HG02884 (cell line): ENCODE results near the gene THRB.

ENCODE experiments used
- ATAC-seq: cut with Tn5 transposase; IDR thresholded peaks from one replicate; pipeline ENCODE4 v1.9.1; 2021; ENCODE audit warnings: mild to moderate bottlenecking, moderate library complexity; ENCODE audit not compliant: unreplicated experiment

THRB gene

GRCh38 chr3:24359102-24359501, 135.5 kb downstream of the THRB start:
- ATAC-seq, result no peak

GRCh38 chr3:24357635-24358034, 137.0 kb downstream of the THRB start:
- no peak for ATAC-seq

GRCh38 chr3:24355806-24356205, 138.8 kb downstream of the THRB start:
- no peak for ATAC-seq

GRCh38 chr3:24354230-24354629, 140.4 kb downstream of the THRB start:
- ATAC-seq, result no peak

GRCh38 chr3:24352893-24353553, 141.6 kb downstream of the THRB start:
- ATAC-seq, result no peak

- ATAC-seq, result no peak
Measured at GRCh38 chr3:24351779-24352469, 142.7 kb downstream of the THRB start.

- ATAC-seq, result no peak
Measured at GRCh38 chr3:24349367-24350019, 145.2 kb downstream of the THRB start.

GRCh38 chr3:24348348-24348747, 146.3 kb downstream of the THRB start:
- ATAC-seq, result no peak

GRCh38 chr3:24344784-24345439, 149.7 kb downstream of the THRB start:
- ATAC-seq, result no peak

GRCh38 chr3:24343084-24343783, 151.4 kb downstream of the THRB start:
- no peak for ATAC-seq

GRCh38 chr3:24342275-24342674, 152.4 kb downstream of the THRB start:
- ATAC-seq, result no peak

GRCh38 chr3:24341668-24342067, 153.0 kb downstream of the THRB start:
- no peak for ATAC-seq

GRCh38 chr3:24340966-24341365, 153.7 kb downstream of the THRB start:
- no peak for ATAC-seq

- ATAC-seq, result no peak
Measured at GRCh38 chr3:24340161-24340560, 154.5 kb downstream of the THRB start.

GRCh38 chr3:24339266-24339825, 155.3 kb downstream of the THRB start:
- ATAC-seq, result no peak

- ATAC-seq, result no peak
Measured at GRCh38 chr3:24338409-24339130, 156.1 kb downstream of the THRB start.

GRCh38 chr3:24336101-24336500, 158.5 kb downstream of the THRB start:
- no peak for ATAC-seq

GRCh38 chr3:24332092-24332491, 162.6 kb downstream of the THRB start:
- ATAC-seq, result no peak

- ATAC-seq, result no peak
Measured at GRCh38 chr3:24323272-24323671, 171.4 kb downstream of the THRB start.

GRCh38 chr3:24320601-24321000, 174.0 kb downstream of the THRB start:
- ATAC-seq, result no peak
